Immature natural killer cell (primary cell): ENCODE results near the gene COQ8B. TPM values are rescaled to one million over a fixed set of nuclear protein-coding genes. Genes with fewer than 3 reads are reported as not detected.
A peak's percentile ranks its signal among the peaks of the same experiment; 100 is the strongest.
"Not testable (repeated sequence)": the region's sequence is repeated elsewhere in the genome, so short reads cannot be mapped to it uniquely, and the experiment has no call there.

ENCODE experiments used
- DNase-seq, 3 donors: peaks; one replicate each; pipeline ENCODE4 v3.0.0; 2022; ENCODE audit warnings: mixed read lengths in 1 of 3
- H3K27ac Mint-ChIP-seq, 6 donors: one replicate each; pipeline ENCODE4 v1.8.0; 2020; ENCODE audit warnings: mixed read lengths in 6 of 6, mild to moderate bottlenecking in 5 of 6, inconsistent platforms in 4 of 6, moderate library complexity in 3 of 6
- H3K27me3 Mint-ChIP-seq, 3 donors: one replicate each; pipeline ENCODE4 v1.8.0; 2020 to 2021; ENCODE audit warnings: low read depth in 3 of 3, mild to moderate bottlenecking in 3 of 3, mixed read lengths in 3 of 3, moderate library complexity in 3 of 3, inconsistent platforms in 1 of 3
- H3K36me3 Mint-ChIP-seq, 3 donors: one replicate each; pipeline ENCODE4 v1.8.0; 2020; ENCODE audit warnings: mixed read lengths in 3 of 3, inconsistent platforms in 2 of 3, mild to moderate bottlenecking in 2 of 3
- H3K4me1 Mint-ChIP-seq, 2 donors: one replicate each; pipeline ENCODE4 v1.8.0; 2020; ENCODE audit warnings: inconsistent platforms in 2 of 2, mild to moderate bottlenecking in 2 of 2, mixed read lengths in 2 of 2, moderate library complexity in 1 of 2
- H3K4me3 Mint-ChIP-seq, 5 donors: one replicate each; pipeline ENCODE4 v1.8.0; 2020; ENCODE audit warnings: mild to moderate bottlenecking in 5 of 5, mixed read lengths in 5 of 5, inconsistent platforms in 3 of 5, moderate library complexity in 3 of 5
- H3K9me3 Mint-ChIP-seq, 6 donors: one replicate each; pipeline ENCODE4 v1.8.0; 2020; ENCODE audit warnings: mild to moderate bottlenecking in 6 of 6, mixed read lengths in 6 of 6, inconsistent platforms in 4 of 6, moderate library complexity in 3 of 6
- polyA plus RNA-seq, 3 donors: library from polyadenylated mRNA; unstranded; fragments of 300-500 nt; fragmentation: Illumina TruSeq; gene quantifications; one replicate each; pipeline ENCODE4 v1.2.3, GENCODE V29; 2021

The COQ8B gene
- 10 to 100 TPM; 18.3 to 23.5 (median 20.8) TPM for polyA plus RNA-seq

DNA sequence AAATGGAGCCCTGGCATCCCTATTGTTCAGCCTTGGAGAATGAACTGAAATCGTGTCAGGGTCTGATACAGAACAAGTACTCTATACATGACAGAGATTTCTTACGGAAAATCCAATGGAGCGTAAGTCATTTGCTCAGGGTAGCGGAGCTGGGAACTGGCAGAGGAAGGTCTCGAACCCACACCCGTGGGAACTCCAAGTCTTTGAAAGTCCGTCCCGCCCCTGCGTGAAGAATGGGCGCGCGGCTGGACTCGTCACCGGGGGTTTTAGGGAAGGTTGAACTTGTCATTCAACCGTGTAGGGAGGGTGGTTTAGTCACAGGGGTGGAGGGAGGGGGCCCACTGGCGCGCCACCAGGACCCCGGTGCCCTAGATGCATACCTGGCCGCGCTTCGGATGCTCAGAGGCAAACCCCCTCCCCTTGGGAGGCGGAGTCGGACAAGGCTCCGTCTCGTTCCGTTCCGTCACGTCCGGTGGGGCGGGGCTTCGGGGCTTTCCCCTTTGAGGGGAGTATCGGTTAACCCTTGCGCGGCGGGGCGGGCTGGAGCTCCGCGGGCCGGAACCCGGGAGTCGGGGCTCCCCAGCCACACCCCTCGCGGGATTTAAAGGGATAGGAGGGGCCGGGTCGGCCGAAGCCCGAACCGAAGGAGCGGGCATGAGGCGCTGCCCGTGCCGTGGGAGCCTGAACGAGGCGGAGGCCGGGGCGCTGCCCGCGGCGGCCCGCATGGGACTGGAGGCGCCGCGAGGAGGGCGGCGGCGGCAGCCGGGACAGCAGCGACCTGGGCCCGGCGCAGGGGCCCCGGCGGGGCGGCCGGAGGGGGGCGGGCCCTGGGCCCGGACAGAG is at the start of gene COQ8B, which contains the start of gene ITPKC:
Gene COQ8B, minus strand, starts transcription at position 405 of the 843 bp plus-strand sequence. CDS start 2,254 bp downstream, outside the sequence.
Gene ITPKC, plus strand, starts transcription at position 631 of the 843 bp plus-strand sequence. Its CDS starts 24 bp downstream, at position 655.
- Mint-ChIP-seq H3K9me3 (no peaks in the 10 kb centered on the region), H3K4me3 (peak within 1 kb of the TSS; percentile 86 to 93 (median 91)), H3K4me1 (peaks cover 72 to 74% of the 10 kb centered on the region in 2 donors), H3K27me3 (peaks cover 10 to 24% (median 16%) of the 10 kb centered on the region in 3 donors), H3K27ac (peak within 1 kb of the TSS; percentile 97 to 99 (median 98)), H3K36me3 (peaks cover under 1 to 13% (median under 1%) of the 10 kb centered on the region in 3 donors)
- DNase-seq: peak; percentile 98 to 99 (median 98)

DNA sequence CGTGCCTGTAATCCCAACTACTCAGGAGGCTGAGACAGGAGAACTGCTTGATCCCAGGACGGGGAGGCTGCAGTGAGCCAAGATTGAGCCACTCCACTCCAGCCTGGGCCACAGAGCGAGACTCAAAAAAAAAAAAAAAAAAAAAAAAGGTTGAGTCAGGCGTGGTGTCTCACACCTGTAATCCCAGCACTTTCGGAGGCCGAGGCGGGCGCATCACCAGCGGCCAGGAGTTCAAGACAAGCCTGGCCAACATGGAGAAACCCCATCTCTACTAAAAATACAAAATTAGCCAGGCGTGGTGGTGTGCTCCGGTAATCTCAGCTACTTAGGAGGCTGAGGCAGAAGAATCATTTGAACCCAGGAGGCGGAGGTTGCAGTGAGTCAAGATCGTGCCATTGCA is 49.7 kb upstream of the COQ8B start:
- H3K27ac Mint-ChIP-seq, H3K9me3 Mint-ChIP-seq: not testable (repeated sequence)
- peaks cover 28 to 43% (median 31%) of the 10 kb centered on the region in 3 donors for H3K36me3 Mint-ChIP-seq

DNA sequence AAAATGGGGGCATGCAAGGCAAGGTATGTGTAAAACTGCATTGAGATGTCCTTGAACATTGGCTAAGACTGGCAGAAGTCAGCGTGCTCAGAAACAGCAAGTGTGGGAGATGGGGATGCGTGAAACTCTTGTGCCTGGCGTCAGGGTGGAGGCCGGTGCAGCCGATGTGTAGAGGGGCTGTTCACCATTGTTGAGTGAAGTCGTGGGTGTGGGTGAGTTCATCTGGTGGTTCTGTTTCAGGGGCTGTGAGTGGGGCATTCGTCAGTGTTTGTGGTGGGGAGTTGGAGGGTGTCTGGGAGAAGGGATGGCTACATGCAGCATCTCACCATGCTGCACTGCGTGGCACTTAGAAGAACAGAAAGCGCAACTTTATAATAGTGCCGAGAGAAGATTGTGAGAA is 47.3 kb upstream of the COQ8B start:
- DNase-seq: no peak
- H3K4me3 Mint-ChIP-seq: no peak overlapping the region
- H3K36me3 Mint-ChIP-seq: peaks cover 32 to 57% (median 36%) of the 10 kb centered on the region in 3 donors
- H3K27me3 Mint-ChIP-seq: peaks cover 0 to 2% (median 0%) of the 10 kb centered on the region in 3 donors
- H3K4me1 Mint-ChIP-seq: peaks cover 6 to 20% of the 10 kb centered on the region in 2 donors
- no peaks in the 10 kb centered on the region for H3K9me3 Mint-ChIP-seq
- peak overlapping the region in 3 of 6 donors; percentile 1 to 22 (median 18) for H3K27ac Mint-ChIP-seq

More for the DNA sequence above, 49.7 kb upstream of the COQ8B start:
- DNase-seq, H3K27me3 Mint-ChIP-seq, H3K4me3 Mint-ChIP-seq: not testable (repeated sequence)
- peaks cover 13 to 28% of the 10 kb centered on the region in 2 donors for H3K4me1 Mint-ChIP-seq

DNA sequence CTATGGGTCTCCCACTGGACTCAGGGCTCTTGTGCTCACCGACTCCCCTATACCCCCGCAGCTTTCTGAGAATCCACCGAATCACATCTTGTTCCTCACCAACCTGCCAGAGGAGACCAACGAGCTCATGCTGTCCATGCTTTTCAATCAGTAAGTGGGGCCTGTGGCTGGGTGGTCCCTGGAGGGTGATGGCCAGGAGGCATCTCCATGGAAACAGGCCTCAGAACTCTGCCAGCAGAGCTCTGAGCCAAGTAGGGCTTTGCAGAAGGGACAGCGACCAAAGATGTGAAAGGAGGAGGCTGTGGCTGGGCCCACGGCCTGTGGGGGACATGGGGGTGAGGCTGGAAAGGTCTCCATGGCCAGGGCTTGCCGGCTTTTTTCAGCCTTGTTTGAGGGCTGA is 46.8 kb upstream of the COQ8B start:
- H3K27ac Mint-ChIP-seq: peak overlapping the region in 1 of 6 donors; percentile 62
- H3K36me3 Mint-ChIP-seq: peaks cover 32 to 57% (median 37%) of the 10 kb centered on the region in 3 donors
- H3K27me3 Mint-ChIP-seq: peaks cover 0 to under 1% (median 0%) of the 10 kb centered on the region in 3 donors
- H3K4me3 Mint-ChIP-seq: no peak overlapping the region
- DNase-seq: no peak
- no peaks in the 10 kb centered on the region for H3K9me3 Mint-ChIP-seq
- peaks cover 4 to 21% of the 10 kb centered on the region in 2 donors for H3K4me1 Mint-ChIP-seq

DNA sequence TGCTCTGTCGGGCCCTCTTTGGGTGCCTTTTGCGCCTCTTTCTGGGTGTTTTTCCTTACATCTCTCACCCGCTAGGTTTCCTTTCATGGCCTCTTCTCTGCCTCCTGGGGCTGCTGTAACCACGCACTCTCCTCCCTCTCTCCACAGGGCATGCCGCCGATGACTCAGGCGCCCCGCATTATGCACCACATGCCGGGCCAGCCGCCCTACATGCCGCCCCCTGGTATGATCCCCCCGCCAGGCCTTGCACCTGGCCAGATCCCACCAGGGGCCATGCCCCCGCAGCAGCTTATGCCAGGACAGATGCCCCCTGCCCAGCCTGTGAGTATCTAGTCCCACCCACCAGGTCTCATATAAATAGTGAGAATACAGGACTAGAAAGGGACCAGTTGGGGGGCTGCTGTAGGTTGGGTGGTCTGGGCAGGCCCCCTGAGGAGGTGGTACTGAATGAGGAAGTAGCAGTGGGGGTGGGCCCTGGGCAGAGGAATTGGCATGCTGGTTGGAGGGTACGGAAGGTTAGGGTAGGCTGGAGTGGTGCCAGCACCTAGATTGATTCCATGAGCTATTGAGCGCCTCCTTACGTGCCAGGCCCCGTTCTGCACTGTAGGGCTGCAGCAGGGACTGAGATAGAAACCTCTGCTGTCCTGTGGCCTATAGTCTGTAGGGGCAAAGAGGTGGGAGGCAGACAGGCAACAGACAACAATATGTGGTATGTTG is 46.2 kb upstream of the COQ8B start:
- Mint-ChIP-seq H3K4me1 (peaks cover 4 to 26% of the 10 kb centered on the region in 2 donors), H3K36me3 (peaks cover 38 to 62% (median 40%) of the 10 kb centered on the region in 3 donors), H3K4me3 (no peak overlapping the region), H3K27me3 (no peaks in the 10 kb centered on the region), H3K27ac (peak overlapping the region in 5 of 6 donors; percentile 29 to 71 (median 49)), H3K9me3 (no peaks in the 10 kb centered on the region)
- no peak for DNase-seq

DNA sequence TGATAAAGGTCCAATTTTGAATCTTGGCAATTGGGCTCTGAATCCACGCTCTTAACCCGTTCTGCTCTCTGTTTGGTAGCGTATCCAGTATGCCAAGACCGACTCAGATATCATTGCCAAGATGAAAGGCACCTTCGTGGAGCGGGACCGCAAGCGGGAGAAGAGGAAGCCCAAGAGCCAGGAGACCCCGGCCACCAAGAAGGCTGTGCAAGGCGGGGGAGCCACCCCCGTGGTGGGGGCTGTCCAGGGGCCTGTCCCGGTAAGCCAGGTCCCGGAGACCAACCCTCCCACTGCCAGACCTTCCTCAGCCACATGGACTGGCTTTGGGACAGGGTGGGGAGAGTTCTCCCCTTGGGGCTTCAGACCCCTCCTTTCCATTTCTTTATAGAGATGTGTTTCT is 42.7 kb upstream of the COQ8B start:
- Mint-ChIP-seq H3K9me3 (no peaks in the 10 kb centered on the region), H3K27ac (peak overlapping the region in 1 of 6 donors; percentile 9), H3K36me3 (peaks cover 33 to 63% (median 38%) of the 10 kb centered on the region in 3 donors), H3K4me1 (peaks cover 24 to 43% of the 10 kb centered on the region in 2 donors), H3K27me3 (no peaks in the 10 kb centered on the region), H3K4me3 (no peak overlapping the region)
- DNase-seq: no peak

DNA sequence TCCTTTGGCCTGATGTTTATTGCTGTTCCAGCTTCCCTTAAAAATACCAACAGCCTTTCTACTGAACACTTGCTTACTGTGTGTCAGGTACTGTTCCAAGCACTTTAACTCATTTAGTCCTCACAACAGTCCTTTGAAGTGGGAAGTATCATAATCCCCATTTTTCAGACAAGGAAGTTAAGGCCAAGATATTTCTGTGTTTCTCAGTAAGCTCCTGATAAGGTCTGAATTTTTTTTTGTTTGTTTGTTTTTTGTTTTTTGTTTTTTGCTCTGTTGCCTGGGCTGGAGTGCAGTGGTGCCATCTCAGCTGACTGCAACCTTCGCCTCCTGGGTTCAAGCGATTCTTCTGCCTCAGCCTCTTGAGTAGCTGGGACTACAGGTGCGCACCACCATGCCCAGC is 41.8 kb upstream of the COQ8B start:
- peaks cover 26 to 55% (median 30%) of the 10 kb centered on the region in 3 donors for H3K36me3 Mint-ChIP-seq
- H3K27me3 Mint-ChIP-seq: peaks cover 0 to 2% (median 0%) of the 10 kb centered on the region in 3 donors
- H3K4me1 Mint-ChIP-seq: peaks cover 28 to 39% of the 10 kb centered on the region in 2 donors

DNA sequence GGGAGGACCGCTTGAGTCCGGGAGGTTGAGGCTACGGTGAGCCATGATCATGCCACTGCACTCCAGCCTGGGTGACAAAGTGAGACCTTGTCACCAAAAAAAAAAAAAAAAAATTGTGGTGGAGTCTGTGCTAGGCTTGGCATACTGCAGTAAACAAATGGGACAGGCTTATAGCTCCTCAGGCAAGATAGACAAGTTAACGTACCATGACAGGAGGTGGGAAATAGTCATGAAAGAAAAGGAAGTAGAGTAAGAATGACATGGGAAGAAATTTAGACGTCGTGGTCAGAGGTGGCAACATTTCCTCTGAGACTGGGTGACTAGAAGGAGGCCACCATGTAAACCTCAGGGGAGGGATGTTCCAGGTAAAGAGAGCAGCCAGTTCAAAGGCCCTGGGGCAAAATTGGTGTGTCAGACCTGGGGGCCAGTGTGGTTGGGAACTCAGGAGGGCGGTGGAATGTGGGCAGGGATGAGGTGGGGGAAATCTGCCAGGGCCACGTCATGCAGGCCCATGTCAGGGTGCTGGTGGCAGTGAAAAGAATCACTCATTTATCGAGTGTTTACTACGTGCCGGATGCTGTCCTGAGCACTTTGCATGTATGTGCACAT is 39.9 kb upstream of the COQ8B start:
- Mint-ChIP-seq H3K9me3 (no peaks in the 10 kb centered on the region), H3K4me1 (peaks cover 43 to 53% of the 10 kb centered on the region in 2 donors), H3K36me3 (peaks cover 17 to 40% (median 21%) of the 10 kb centered on the region in 3 donors), H3K27me3 (peaks cover 0 to 3% (median 2%) of the 10 kb centered on the region in 3 donors), H3K4me3 (peak overlapping the region in 4 of 5 donors; percentile 8 to 51 (median 25)), H3K27ac (peak overlapping the region; percentile 26 to 86 (median 58))
- no peak for DNase-seq

More for the DNA sequence above, 41.8 kb upstream of the COQ8B start:
- DNase-seq: no peak
- H3K27ac Mint-ChIP-seq: peak overlapping the region in 1 of 6 donors; percentile 50
- no peaks in the 10 kb centered on the region for H3K9me3 Mint-ChIP-seq
- H3K4me3 Mint-ChIP-seq: no peak overlapping the region

DNA sequence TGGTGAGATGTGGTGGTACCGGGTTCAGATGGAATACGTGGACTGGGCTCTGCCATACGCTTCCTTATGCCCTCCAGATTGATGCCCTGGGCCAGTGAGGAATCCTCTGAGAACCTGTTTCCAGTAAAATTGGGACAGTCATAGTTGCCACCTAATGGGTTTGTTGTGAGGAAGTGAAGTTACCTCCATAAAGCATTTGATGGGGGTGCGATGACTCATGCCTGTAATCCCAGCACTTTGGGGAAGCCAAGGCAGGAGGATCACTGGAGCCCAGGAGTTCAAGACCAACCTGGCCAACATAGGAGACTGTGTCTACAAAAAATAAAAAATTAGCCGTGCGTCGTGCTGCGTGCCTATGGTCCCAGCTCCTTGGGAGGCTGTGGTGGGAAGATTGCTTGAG is 39.1 kb upstream of the COQ8B start:
- Mint-ChIP-seq H3K27me3 (peaks cover 3 to 8% (median 7%) of the 10 kb centered on the region in 3 donors), H3K4me3 (peak overlapping the region in 3 of 5 donors; percentile 22 to 40 (median 23)), H3K36me3 (peaks cover 13 to 36% (median 21%) of the 10 kb centered on the region in 3 donors)

DNA sequence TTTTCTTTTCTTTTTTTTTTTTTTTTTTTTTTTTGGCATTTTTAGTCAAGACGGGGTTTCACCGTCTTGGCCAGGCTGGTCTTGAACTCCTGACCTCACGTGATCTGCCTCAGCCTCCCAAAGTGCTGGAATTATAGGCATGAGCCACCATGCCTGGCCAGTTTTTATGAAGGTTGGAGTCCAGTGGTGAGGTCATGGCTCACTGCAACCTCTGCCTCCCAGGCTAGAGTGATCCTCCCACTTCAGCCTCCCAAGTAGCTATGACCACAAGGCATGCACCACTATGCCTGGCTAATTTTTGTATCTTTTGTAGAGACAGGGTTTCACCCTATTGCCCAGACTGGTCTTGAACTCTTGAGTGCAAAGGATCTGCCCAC is 38.5 kb upstream of the COQ8B start:
- peaks cover 12 to 30% (median 18%) of the 10 kb centered on the region in 3 donors for H3K36me3 Mint-ChIP-seq
- peak overlapping the region in 2 of 5 donors; percentile 22 to 79 for H3K4me3 Mint-ChIP-seq
- no peaks in the 10 kb centered on the region for H3K9me3 Mint-ChIP-seq
- peak overlapping the region in 3 of 6 donors; percentile 23 to 82 (median 61) for H3K27ac Mint-ChIP-seq
- peaks cover 8 to 14% (median 12%) of the 10 kb centered on the region in 3 donors for H3K27me3 Mint-ChIP-seq
- peaks cover 52 to 62% of the 10 kb centered on the region in 2 donors for H3K4me1 Mint-ChIP-seq
- no peak for DNase-seq

More for the DNA sequence above, 39.1 kb upstream of the COQ8B start:
- no peak for DNase-seq
- Mint-ChIP-seq H3K27ac (peak overlapping the region in 5 of 6 donors; percentile 23 to 61 (median 27)), H3K9me3 (no peaks in the 10 kb centered on the region), H3K4me1 (peaks cover 50 to 59% of the 10 kb centered on the region in 2 donors)

DNA sequence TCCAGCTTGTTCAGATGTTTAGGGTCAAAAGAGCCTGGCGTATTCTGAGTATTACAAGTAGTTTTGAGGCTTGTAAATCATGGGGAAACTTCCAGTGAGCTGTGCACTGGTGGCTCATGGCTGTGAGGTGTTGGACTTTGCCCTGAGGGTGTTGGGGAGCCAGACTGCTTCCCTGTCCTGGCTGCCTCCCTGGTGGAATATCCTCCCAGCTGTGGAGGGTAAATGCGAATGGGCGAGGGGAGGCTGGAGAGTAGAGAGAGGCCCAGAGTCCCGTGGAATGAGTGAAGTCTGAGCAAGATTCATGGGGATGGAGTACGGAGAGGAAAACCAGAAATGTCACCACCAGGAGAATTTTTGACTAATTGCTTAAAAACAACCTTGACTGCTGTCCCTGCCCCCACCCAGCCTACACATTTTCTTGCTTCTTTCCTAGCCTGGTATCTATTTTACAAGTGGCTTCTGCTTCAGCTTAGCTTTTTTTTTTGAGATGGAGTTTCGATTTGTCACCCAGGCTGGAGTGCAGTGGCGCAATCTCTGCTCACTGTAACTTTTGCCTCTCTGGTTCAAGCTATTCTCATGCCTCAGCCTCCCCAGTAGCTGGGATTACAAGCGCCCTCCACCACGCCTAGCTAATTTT is 38.0 kb upstream of the COQ8B start:
- Mint-ChIP-seq H3K36me3 (peaks cover 11 to 27% (median 15%) of the 10 kb centered on the region in 3 donors), H3K9me3 (no peaks in the 10 kb centered on the region), H3K4me1 (peaks cover 57 to 68% of the 10 kb centered on the region in 2 donors), H3K4me3 (peak overlapping the region; percentile 27 to 81 (median 72)), H3K27ac (peak overlapping the region; percentile 37 to 87 (median 82)), H3K27me3 (peaks cover 11 to 15% (median 14%) of the 10 kb centered on the region in 3 donors)
- DNase-seq: no peak

DNA sequence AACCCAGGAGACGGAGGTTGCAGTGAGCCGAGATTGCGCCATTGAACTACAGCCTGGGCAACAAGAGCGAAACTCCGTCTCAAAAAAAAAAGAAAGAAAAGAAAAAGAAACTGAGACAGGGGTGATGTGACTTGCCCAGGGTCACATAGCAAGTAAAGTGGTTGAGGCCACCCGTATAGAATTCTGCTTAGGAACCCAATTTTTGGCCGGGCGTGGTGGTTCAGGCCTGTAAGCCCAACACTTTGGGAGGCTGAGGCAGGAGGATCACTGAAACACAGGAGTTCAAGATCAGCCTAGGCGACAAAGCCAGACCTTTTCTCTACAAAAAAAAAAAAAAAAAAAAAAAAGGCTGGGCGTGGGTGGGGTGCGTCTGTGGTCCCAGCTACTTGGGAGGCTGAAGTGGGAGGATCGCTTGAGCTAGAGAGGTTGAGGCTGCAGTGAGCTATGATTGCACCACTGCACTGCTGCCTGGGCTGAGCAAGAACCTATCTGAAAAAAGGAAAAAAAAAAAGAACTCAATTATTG is 35.6 kb upstream of the COQ8B start:
- no peak for DNase-seq
- H3K4me1 Mint-ChIP-seq: peaks cover 65 to 66% of the 10 kb centered on the region in 2 donors
- peak overlapping the region; percentile 93 to 98 (median 96) for H3K27ac Mint-ChIP-seq

More for the DNA sequence above, 35.6 kb upstream of the COQ8B start:
- no peaks in the 10 kb centered on the region for H3K9me3 Mint-ChIP-seq
- peak overlapping the region; percentile 93 to 99 (median 96) for H3K4me3 Mint-ChIP-seq
- H3K27me3 Mint-ChIP-seq: peaks cover 11 to 17% (median 14%) of the 10 kb centered on the region in 3 donors
- peaks cover 4 to 15% (median 7%) of the 10 kb centered on the region in 3 donors for H3K36me3 Mint-ChIP-seq
